ENCODE measurements around the gene CYB561D2.

Gene CYB561D2

DNA sequence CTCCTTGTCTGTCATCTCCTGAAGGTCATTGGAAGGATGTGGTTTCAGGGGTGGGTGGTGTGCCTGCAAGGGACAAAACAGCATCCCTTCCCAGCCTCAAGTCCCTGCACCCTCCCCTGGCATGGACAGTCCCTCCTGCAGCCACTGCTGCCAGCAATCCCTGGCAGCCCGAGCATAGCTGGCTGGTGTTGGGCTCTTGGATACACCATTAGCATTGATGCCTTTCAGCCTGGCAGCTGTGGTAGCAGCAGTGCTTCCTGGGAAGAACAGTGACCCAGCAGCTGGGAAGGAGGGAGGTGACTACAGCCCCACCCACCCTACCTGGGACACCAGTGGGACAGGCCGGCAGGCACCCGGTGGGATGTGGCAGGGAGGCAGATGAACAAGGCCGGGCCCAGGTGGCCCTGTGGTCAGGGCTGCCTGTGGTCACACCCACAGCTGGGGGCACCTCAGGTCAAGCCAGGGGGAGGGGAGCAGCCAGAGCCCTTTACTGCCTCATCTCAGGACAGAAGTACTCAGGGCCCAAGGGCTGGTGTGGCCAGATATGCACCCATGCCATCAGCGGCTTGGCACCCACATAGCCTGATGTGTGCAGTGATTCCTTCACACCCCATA is 41.5 kb downstream of the CYB561D2 start:
- no peak for DNase-seq (ENCODE audit: low spot score)

GRCh38 chr3:50393061-50393460 is 42.4 kb downstream of the CYB561D2 start:
- no peak for DNase-seq (ENCODE audit: low spot score)

GRCh38 chr3:50395070-50395860 is 44.6 kb downstream of the CYB561D2 start:
- DNase-seq (ENCODE audit: low spot score) = no peak

DNA sequence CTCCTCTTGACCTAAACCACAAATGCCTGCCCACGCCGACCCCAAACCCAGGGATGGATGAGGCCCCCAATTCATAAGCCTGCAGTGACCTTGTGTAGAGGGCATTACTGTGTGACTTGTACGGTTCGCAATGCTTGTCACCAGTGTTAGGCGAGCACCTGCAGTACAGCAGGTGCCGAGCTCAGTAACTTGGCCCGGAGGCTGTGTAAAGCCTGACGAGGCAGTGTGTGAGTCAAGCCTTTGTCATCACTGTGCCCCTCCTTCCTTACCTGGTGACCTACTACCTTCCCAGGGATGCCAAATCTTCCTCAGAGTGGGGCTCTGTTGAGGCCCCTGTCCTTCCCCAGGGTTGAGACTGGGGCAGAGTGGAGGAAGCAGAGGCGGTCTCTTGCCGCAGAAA is 45.8 kb downstream of the CYB561D2 start:
- DNase-seq (ENCODE audit: low spot score) = no peak

GRCh38 chr3:50401978-50402595 is 51.4 kb downstream of the CYB561D2 start:
- DNase-seq (ENCODE audit: low spot score) = no peak

Measured in ecto neural progenitor cell (in vitro differentiated cells).